KMS-11 (cell line): Measurements from ENCODE around the gene EHD3.

ENCODE experiments used
- H2AFZ ChIP-seq: fragments of 200-600 bp; sonication (generic); 2 replicates; pipeline ENCODE4 v1.6.1; 2016; ENCODE audit warnings: antibody characterized with exemption, mixed run types, low read depth
- H3K27ac ChIP-seq: fragments of 200-600 bp; sonication (generic); 2 replicates; pipeline ENCODE4 v1.6.1; 2016; ENCODE audit warnings: mild to moderate bottlenecking, mixed run types
- H3K27me3 ChIP-seq: fragments of 200-600 bp; sonication (generic); 2 replicates; pipeline ENCODE4 v1.6.1; 2017; ENCODE audit warnings: mild to moderate bottlenecking, low read depth, mixed run types, moderate library complexity; ENCODE audit not compliant: insufficient read depth
- H3K36me3 ChIP-seq: fragments of 200-600 bp; sonication (generic); 2 replicates; pipeline ENCODE4 v1.6.1; 2017; ENCODE audit warnings: mild to moderate bottlenecking, mixed run types; ENCODE audit not compliant: insufficient read depth
- H3K4me1 ChIP-seq: fragments of 200-600 bp; sonication (generic); 2 replicates; pipeline ENCODE4 v1.6.1; 2016; ENCODE audit warnings: mild to moderate bottlenecking, low read depth, mixed run types; ENCODE audit not compliant: poor library complexity, severe bottlenecking
- H3K4me2 ChIP-seq: fragments of 200-600 bp; sonication (generic); 2 replicates; pipeline ENCODE4 v1.7.0; 2016; ENCODE audit warnings: mild to moderate bottlenecking, mixed run types
- H3K4me3 ChIP-seq: fragments of 200-600 bp; sonication (generic); IDR thresholded peaks from 2 replicates; pipeline ENCODE4 v1.6.1; 2017; ENCODE audit warnings: low read depth, low read length, mixed read lengths; ENCODE audit not compliant: insufficient read depth
- H3K79me2 ChIP-seq: fragments of 200-600 bp; sonication (generic); 2 replicates; pipeline ENCODE4 v1.6.1; 2016; ENCODE audit warnings: low read depth, mixed run types; ENCODE audit not compliant: insufficient read depth
- H3K9ac ChIP-seq: fragments of 200-600 bp; sonication (generic); 2 replicates; pipeline ENCODE4 v1.6.1; 2016; ENCODE audit warnings: mild to moderate bottlenecking, mixed run types
- H4K20me1 ChIP-seq: fragments of 200-600 bp; sonication (generic); 2 replicates; pipeline ENCODE4 v1.6.1; 2016; ENCODE audit warnings: mild to moderate bottlenecking, mixed run types; ENCODE audit not compliant: insufficient read depth
- CTCF ChIP-seq: fragments of 200-600 bp; sonication (generic); conservative IDR thresholded peaks from 2 replicates; pipeline ENCODE4 v1.6.1; 2017; ENCODE audit warnings: low read depth, mild to moderate bottlenecking, antibody characterized with exemption, low read length, moderate library complexity, mixed read lengths

The EHD3 gene

GRCh38 chr2:31286230-31286629 is 52.3 kb downstream of the EHD3 start:
- Histone ChIP-seq H3K36me3 (no peaks in the 10 kb centered on the region), H3K79me2 (no peaks in the 10 kb centered on the region), H3K4me1 (no peaks in the 10 kb centered on the region), H3K27ac (no peak overlapping the region), H2AFZ (no peak overlapping the region), H3K4me3 (no peak overlapping the region), H3K4me2 (no peak overlapping the region), H3K9ac (no peak overlapping the region), H4K20me1 (no peaks in the 10 kb centered on the region), H3K27me3 (no peaks in the 10 kb centered on the region)
- no peak for TF ChIP-seq CTCF

GRCh38 chr2:31286961-31287550 is 53.1 kb downstream of the EHD3 start:
- no peaks in the 10 kb centered on the region for H3K27me3 ChIP-seq
- H3K4me3 ChIP-seq, result no peak overlapping the region
- H3K9ac ChIP-seq, result no peak overlapping the region
- no peaks in the 10 kb centered on the region for H3K79me2 ChIP-seq
- no peak overlapping the region for H3K27ac ChIP-seq
- no peak overlapping the region for H2AFZ ChIP-seq
- no peak overlapping the region for H3K4me2 ChIP-seq
- H4K20me1 ChIP-seq, result no peaks in the 10 kb centered on the region
- H3K36me3 ChIP-seq, result no peaks in the 10 kb centered on the region
- no peaks in the 10 kb centered on the region for H3K4me1 ChIP-seq
- TF ChIP-seq CTCF, result no peak

- H3K27me3 ChIP-seq, result no peaks in the 10 kb centered on the region
- no peaks in the 10 kb centered on the region for H3K79me2 ChIP-seq
- H3K4me1 ChIP-seq, result no peaks in the 10 kb centered on the region
- H3K27ac ChIP-seq, result no peak overlapping the region
- H3K9ac ChIP-seq, result no peak overlapping the region
- TF ChIP-seq CTCF, result no peak
- no peak overlapping the region for H3K4me3 ChIP-seq
- H4K20me1 ChIP-seq, result no peaks in the 10 kb centered on the region
- no peak overlapping the region for H2AFZ ChIP-seq
- no peaks in the 10 kb centered on the region for H3K36me3 ChIP-seq
- no peak overlapping the region for H3K4me2 ChIP-seq
These were observed 53.7 kb downstream of the EHD3 start for GRCh38 chr2:31287654-31288053.

- Histone ChIP-seq H3K4me2 (no peak overlapping the region), H2AFZ (no peak overlapping the region), H3K27me3 (no peaks in the 10 kb centered on the region), H3K4me3 (no peak overlapping the region), H3K27ac (no peak overlapping the region), H3K4me1 (no peaks in the 10 kb centered on the region), H4K20me1 (no peaks in the 10 kb centered on the region), H3K79me2 (no peaks in the 10 kb centered on the region), H3K9ac (no peak overlapping the region), H3K36me3 (no peaks in the 10 kb centered on the region)
- no peak for TF ChIP-seq CTCF
These were observed 60.2 kb downstream of the EHD3 start for GRCh38 chr2:31294196-31294595.
